Heart left ventricle (tissue), 16 donors: ENCODE data around the gene TMEM52. TPM values are rescaled to one million over a fixed set of nuclear protein-coding genes. Genes with fewer than 3 reads are reported as not detected.

Experiments used
- ATAC-seq, 4 donors: fragments of 200-7000 bp; cut with Tn5 transposase; one replicate each; pipeline ENCODE4 v1.9.1; 2020 to 2022; ENCODE audit warnings: moderate library complexity in 4 of 4, mild to moderate bottlenecking in 3 of 4, moderate number of reproducible peaks in 1 of 4
- DNase-seq, 5 donors: peaks; one replicate each; pipeline ENCODE4 v3.0.0-alpha.2; 2020
- H3K27ac ChIP-seq, 12 donors: fragments of 200-600 bp; sonication (generic) in 4 of 12; one replicate each; pipeline versions ENCODE4 v1.5.0 to v1.8.0; 2016 to 2022; ENCODE audit warnings: mild to moderate bottlenecking in 2 of 12
- H3K27me3 ChIP-seq, 9 donors: fragments of 200-600 bp; sonication (generic) in 2 of 9; one replicate each; pipeline versions ENCODE4 v1.5.1 to v1.8.0; 2016 to 2022; ENCODE audit warnings: mild to moderate bottlenecking in 3 of 9
- H3K36me3 ChIP-seq, 9 donors: fragments of 200-600 bp; sonication (generic) in 2 of 9; one replicate each; pipeline versions ENCODE4 v1.5.0 to v1.8.0; 2018 to 2022; ENCODE audit warnings: mild to moderate bottlenecking in 2 of 9
- H3K4me1 ChIP-seq, 12 donors: fragments of 200-600 bp; sonication (generic) in 4 of 12; one replicate each; pipeline versions ENCODE4 v1.5.0 to v1.8.0; 2016 to 2022; ENCODE audit warnings: mild to moderate bottlenecking in 3 of 12
- H3K4me3 ChIP-seq, 12 donors: fragments of 200-600 bp; sonication (generic) in 4 of 12; one replicate each; pipeline versions ENCODE4 v1.5.0 to v1.8.0; 2017 to 2022; ENCODE audit warnings: mild to moderate bottlenecking in 9 of 12, moderate library complexity in 4 of 12
- H3K9me3 ChIP-seq, 12 donors: fragments of 200-600 bp; sonication (generic) in 4 of 12; one replicate each; pipeline versions ENCODE4 v1.5.0 to v1.8.0; 2016 to 2022; ENCODE audit warnings: mild to moderate bottlenecking in 1 of 12
- POLR2A ChIP-seq, 2 donors: fragments of 450-650 bp; IDR thresholded peaks; one replicate each; pipeline ENCODE4 v1.6.1; 2017; ENCODE audit warnings: antibody characterized with exemption in 2 of 2, mild to moderate bottlenecking in 2 of 2, moderate library complexity in 2 of 2
- WGBS, 4 donors: extraction: QIAGEN DNeasy Blood & Tissue Kit in 2 of 4; methylation state at CpG; one replicate each; pipeline versions ENCODE4 v1.1.5 to v1.1.7; 2013 to 2018; 5-methylcytosine and 5-hydroxymethylcytosine counted together
- intact Hi-C, 10 donors: fragments of 100-400 bp; cut with DNase I; formaldehyde crosslinking; loops; one replicate each; pipeline versions ENCODE4 v1.11.1 to v1.14.2; 2022
- polyA plus RNA-seq, 2 donors: library from polyadenylated mRNA; stranded (reverse); fragments of 200-250 nt; gene quantifications; one replicate each; pipeline ENCODE4 v1.2.3, GENCODE V29; 2013
- total RNA-seq, 9 donors: library from RNA; depleted of rRNA in 2 of 9; stranded (reverse); fragments of >200 nt in 2 of 9; fragmentation: NEBNext Ultra II Directional in 3 of 9; extraction: Animal tissue kit (Norgen Biotek cat#: 25700) in 3 of 9; gene quantifications; one replicate each; pipeline versions ENCODE4 v1.1.0 to v1.2.4, GENCODE V29; 2016 to 2023
- TF ChIP-seq, protein P1 (sequence below), 12 donors: fragments of 200-600 bp; sonication (generic) in 4 of 12; IDR thresholded peaks; one replicate each; pipeline versions ENCODE4 v1.5.0 to v1.8.0; 2018 to 2022; ENCODE audit warnings: antibody characterized with exemption in 12 of 12, mild to moderate bottlenecking in 5 of 12
- donor health status: ischemic (EF 13 %, LVEDD 7.1; RV severe dilation, severe dysfunction).
- donor health status: healthy with polysubstance abuse.
- donor health status: DM: no; HTN: yes; CAD: no.
- donor health status: DM: no; HTN: no; CAD: no.
- donor health status: ischemic (EF 25% LVEDD 6.9; RV normal size, moderate dysfunction).
- donor health status: ischemic (EF 25% LVEDD 5.7; RV mildly dilated, moderate dysfunction).
- donor health status: healthy.
- donor health status: DM: yes; HTN: yes; CAD: no.
- donor health status: ischemic (EF 35%, LVEDD 5.7; RV mildly dilated, moderate dysfunction).
- donor health status: nonischemic (EF 11% LVEDD 7.7; RV severe dilation, severe dysfunction).
- donor health status: DM: yes; HTN: yes; CAD: no.
- donor health status: PGD.
- donor health status: ischemic (EF 29% LVEDD 5.4; RV normal size, mild dysfunction).
- donor health status: nonischemic (EF 23%, LVEDD 6.1; RV moderate dilation, normal function).

The TMEM52 gene
- total and polyA plus RNA-seq, 11 donors = 0.35 to 7.9 (median 1.1) TPM

- Histone ChIP-seq H3K27ac (no peak overlapping the region), H3K9me3 (no peaks in the 10 kb centered on the region), H3K27me3 (no peaks in the 10 kb centered on the region), H3K4me1 (peaks cover 20 to 99% (median 84%) of the 10 kb centered on the region in 12 donors), H3K4me3 (no peak overlapping the region), H3K36me3 (peaks cover 0 to 32% (median 3%) of the 10 kb centered on the region in 9 donors)
- no peak for TF ChIP-seq POLR2A (IDR thresholded peaks at IDR 0.05)
- TF ChIP-seq, protein P1, sequence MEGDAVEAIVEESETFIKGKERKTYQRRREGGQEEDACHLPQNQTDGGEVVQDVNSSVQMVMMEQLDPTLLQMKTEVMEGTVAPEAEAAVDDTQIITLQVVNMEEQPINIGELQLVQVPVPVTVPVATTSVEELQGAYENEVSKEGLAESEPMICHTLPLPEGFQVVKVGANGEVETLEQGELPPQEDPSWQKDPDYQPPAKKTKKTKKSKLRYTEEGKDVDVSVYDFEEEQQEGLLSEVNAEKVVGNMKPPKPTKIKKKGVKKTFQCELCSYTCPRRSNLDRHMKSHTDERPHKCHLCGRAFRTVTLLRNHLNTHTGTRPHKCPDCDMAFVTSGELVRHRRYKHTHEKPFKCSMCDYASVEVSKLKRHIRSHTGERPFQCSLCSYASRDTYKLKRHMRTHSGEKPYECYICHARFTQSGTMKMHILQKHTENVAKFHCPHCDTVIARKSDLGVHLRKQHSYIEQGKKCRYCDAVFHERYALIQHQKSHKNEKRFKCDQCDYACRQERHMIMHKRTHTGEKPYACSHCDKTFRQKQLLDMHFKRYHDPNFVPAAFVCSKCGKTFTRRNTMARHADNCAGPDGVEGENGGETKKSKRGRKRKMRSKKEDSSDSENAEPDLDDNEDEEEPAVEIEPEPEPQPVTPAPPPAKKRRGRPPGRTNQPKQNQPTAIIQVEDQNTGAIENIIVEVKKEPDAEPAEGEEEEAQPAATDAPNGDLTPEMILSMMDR (IDR thresholded peaks at IDR 0.05) = no peak
- whole genome bisulfite sequencing, 4 donors = 41 to 59% (median 49%) methylated on average over 13 of the region's 13 CpGs
- intact Hi-C loops = loop anchor here in 3 of 10 donors (5.0 to 10.0 kb wide), 3 partner anchors 33 to 86 kb away; no protein-coding TSS in a partner anchor
- ATAC-seq (peak in 2 of 4 donors; percentile 20 to 31), DNase-seq (peak in 1 of 5 donors; percentile 14)
These were observed 38.3 kb downstream of the TMEM52 start for GRCh38 chr1:1880617-1881312.

GRCh38 chr1:1879942-1880341 is 39.1 kb downstream of the TMEM52 start:
- ATAC-seq (no peak), DNase-seq (no peak)
- Histone ChIP-seq H3K9me3 (no peaks in the 10 kb centered on the region), H3K4me1 (peaks cover 20 to 99% (median 92%) of the 10 kb centered on the region in 12 donors), H3K27ac (no peak overlapping the region), H3K4me3 (no peak overlapping the region), H3K27me3 (no peaks in the 10 kb centered on the region), H3K36me3 (peaks cover 0 to 40% (median 3%) of the 10 kb centered on the region in 9 donors)
- intact Hi-C loops = loop anchor here in 3 of 10 donors (5.0 to 10.0 kb wide), 3 partner anchors 33 to 85 kb away; no protein-coding TSS in a partner anchor
- TF ChIP-seq, protein P1 (IDR thresholded peaks at IDR 0.05) = no peak
- no peak for TF ChIP-seq POLR2A (IDR thresholded peaks at IDR 0.05)
- 93 to 96% (median 94%) methylated on average over 5 of the region's 5 CpGs for WGBS, 4 donors

- H3K36me3 ChIP-seq = peaks cover 0 to 53% (median 3%) of the 10 kb centered on the region in 9 donors
- no peaks in the 10 kb centered on the region for H3K27me3 ChIP-seq
- peaks cover 25 to 100% (median 90%) of the 10 kb centered on the region in 12 donors for H3K4me1 ChIP-seq
- intact Hi-C loops = no loop called here
- no peak overlapping the region for H3K4me3 ChIP-seq
- no peak for DNase-seq
- no peaks in the 10 kb centered on the region for H3K9me3 ChIP-seq
- H3K27ac ChIP-seq = no peak overlapping the region
- TF ChIP-seq, protein P1 (IDR thresholded peaks at IDR 0.05) = no peak
- no peak for TF ChIP-seq POLR2A (IDR thresholded peaks at IDR 0.05)
- 71 to 77% (median 75%) methylated on average over 4 to 5 of the region's 5 CpGs for WGBS, 4 donors
- no peak for ATAC-seq
These were observed 41.1 kb downstream of the TMEM52 start for GRCh38 chr1:1877865-1878436.

- H3K4me1 ChIP-seq = peaks cover 33 to 100% (median 90%) of the 10 kb centered on the region in 12 donors
These were observed 42.6 kb downstream of the TMEM52 start for GRCh38 chr1:1876335-1876930.

More at GRCh38 chr1:1876335-1876930, 42.6 kb downstream of the TMEM52 start:
- H3K27me3 ChIP-seq = no peaks in the 10 kb centered on the region
- ATAC-seq = no peak
- WGBS, 4 donors = 67 to 72% (median 70%) methylated on average over 11 of the region's 11 CpGs
- no peak overlapping the region for H3K27ac ChIP-seq
- intact Hi-C loops = no loop called here
- no peak overlapping the region for H3K4me3 ChIP-seq
- H3K9me3 ChIP-seq = no peaks in the 10 kb centered on the region
- no peak for TF ChIP-seq POLR2A (IDR thresholded peaks at IDR 0.05)
- TF ChIP-seq, protein P1 (IDR thresholded peaks at IDR 0.05) = no peak
- H3K36me3 ChIP-seq = peaks cover 0 to 62% (median 3%) of the 10 kb centered on the region in 9 donors
- peak in 1 of 5 donors; percentile 5 for DNase-seq
